H1 (cell line): Measurements from ENCODE around the gene PHTF1. TPM values are rescaled to one million over a fixed set of nuclear protein-coding genes. Genes with fewer than 3 reads are reported as not detected.

Experiments
- CTCF ChIA-PET: fragments of 300-600 bp; sonication (Branson Sonifier 250); formaldehyde crosslinking; loops from one replicate; lab custom pipeline; 2021; ENCODE audit not compliant: partially characterized antibody; lab: Charles Lee
- POLR2A ChIA-PET: fragments of 300-600 bp; sonication (Branson Sonifier 250); formaldehyde crosslinking; loops from one replicate; lab custom pipeline; 2021; ENCODE audit warnings: inconsistent platforms; ENCODE audit not compliant: partially characterized antibody; lab: Charles Lee
- DNase-seq, 2 experiments: peaks; one replicate each; pipeline versions ENCODE4 v3.0.0 to v3.0.0-alpha.2; 2010 to 2022; ENCODE audit warnings: low spot score in 2 of 2, low read depth in 1 of 2, mixed read lengths in 1 of 2
- FAIRE-seq: peaks from 2 replicates; lab custom pipeline; 2011; peaks lifted over from hg19 to GRCh38; lab: Jason Lieb, UNC
- H2AFZ ChIP-seq: 2 replicates; pipeline ENCODE4 v1.8.1; 2012; ENCODE audit warnings: low read length, inconsistent platforms
- H2AK5ac ChIP-seq: 2 replicates; pipeline ENCODE4 v1.6.1; 2013; ENCODE audit warnings: low read depth, low read length
- H2BK120ac ChIP-seq: replicated peaks from 2 replicates; pipeline ENCODE3; 2013; ENCODE audit warnings: low read depth, low read length, inconsistent platforms
- H2BK12ac ChIP-seq: 2 replicates; pipeline ENCODE4 v1.6.1; 2013; ENCODE audit warnings: low read depth, low read length
- H2BK15ac ChIP-seq: 2 replicates; pipeline ENCODE4 v1.6.1; 2013; ENCODE audit warnings: low read length
- H2BK20ac ChIP-seq: 2 replicates; pipeline ENCODE4 v1.6.1; 2013; ENCODE audit warnings: low read length
- H2BK5ac ChIP-seq: 2 replicates; pipeline ENCODE4 v1.6.1; 2013; ENCODE audit warnings: low read depth, low read length
- H3K14ac ChIP-seq: 2 replicates; pipeline ENCODE4 v1.6.1; 2013; ENCODE audit warnings: inconsistent platforms; ENCODE audit not compliant: insufficient read length
- H3K18ac ChIP-seq: 2 replicates; pipeline ENCODE4 v1.6.1; 2013; ENCODE audit warnings: low read length; ENCODE audit errors: extremely low read depth
- H3K23ac ChIP-seq: 2 replicates; pipeline ENCODE4 v1.6.1; 2013; ENCODE audit warnings: inconsistent platforms; ENCODE audit not compliant: insufficient read length
- H3K23me2 ChIP-seq: 2 replicates; pipeline ENCODE4 v1.6.1; 2013; ENCODE audit warnings: low read depth, low read length
- H3K27ac ChIP-seq: 2 replicates; pipeline ENCODE4 v1.6.1; 2011; ENCODE audit warnings: low read depth, low read length, inconsistent platforms
- H3K27me3 ChIP-seq, 4 experiments: replicated peaks in 1 of 4; 1 replicate in 1 of 4; 2 replicates in 3 of 4; pipeline versions ENCODE4 v1.6.1 to v1.8.1; 2011 to 2013; ENCODE audit warnings: low read length in 3 of 4, mild to moderate bottlenecking in 3 of 4, inconsistent platforms in 2 of 4, mixed read lengths in 2 of 4, moderate library complexity in 1 of 4; ENCODE audit not compliant: control insufficient read depth in 3 of 4, insufficient read depth in 3 of 4; ENCODE audit errors: extremely low read depth in 1 of 4
- H3K36me3 ChIP-seq, 4 experiments: 2 replicates each; pipeline versions ENCODE4 v1.6.1 to v1.8.1; 2011 to 2013; ENCODE audit warnings: mild to moderate bottlenecking in 4 of 4, low read length in 3 of 4, moderate library complexity in 2 of 4, control low read depth in 1 of 4, inconsistent platforms in 1 of 4; ENCODE audit not compliant: insufficient read depth in 4 of 4, control insufficient read depth in 2 of 4
- H3K4ac ChIP-seq: replicated peaks from 2 replicates; pipeline ENCODE3; 2013; ENCODE audit warnings: low read length, low read depth, mixed read lengths, inconsistent platforms; ENCODE audit not compliant: insufficient read length
- H3K4me1 ChIP-seq, 4 experiments: replicated peaks in 1 of 4; 1 replicate in 1 of 4; 2 replicates in 3 of 4; pipeline versions ENCODE4 v1.6.1 to v1.8.1; 2011 to 2013; ENCODE audit warnings: low read length in 3 of 4, inconsistent platforms in 2 of 4, mixed read lengths in 1 of 4; ENCODE audit not compliant: insufficient read depth in 4 of 4, control insufficient read depth in 3 of 4
- H3K4me2 ChIP-seq, 2 experiments: 2 replicates each; pipeline versions ENCODE4 v1.6.1 to v1.8.1; 2011 to 2013; ENCODE audit warnings: low read depth in 2 of 2, low read length in 2 of 2, control low read depth in 1 of 2, inconsistent platforms in 1 of 2, mild to moderate bottlenecking in 1 of 2; ENCODE audit not compliant: insufficient read depth in 1 of 2
- H3K4me3 ChIP-seq, 4 experiments: fragments of 200-600, 300-600 bp in 1 of 4; sonication (generic), shearing (Covaris generic), sonication (Bioruptor Twin) in 1 of 4; 2 replicates each; pipeline versions ENCODE4 v1.5.1 to v1.8.1; 2011 to 2016; ENCODE audit warnings: low read length in 4 of 4, low read depth in 3 of 4, control low read depth in 2 of 4, inconsistent platforms in 2 of 4, mild to moderate bottlenecking in 2 of 4, mixed read lengths in 1 of 4, moderate library complexity in 1 of 4; ENCODE audit not compliant: insufficient read depth in 2 of 4; ENCODE audit errors: extremely low read depth in 1 of 4
- H3K56ac ChIP-seq: replicated peaks from 2 replicates; pipeline ENCODE3; 2013; ENCODE audit warnings: low read depth, mild to moderate bottlenecking, mixed read lengths, low read length, inconsistent platforms; ENCODE audit not compliant: insufficient read length
- H3K79me1 ChIP-seq: 2 replicates; pipeline ENCODE4 v1.6.1; 2013; ENCODE audit warnings: low read depth, low read length, control low read depth
- H3K79me2 ChIP-seq, 2 experiments: 2 replicates each; pipeline versions ENCODE4 v1.6.1 to v1.8.1; 2012 to 2013; ENCODE audit warnings: low read length in 2 of 2, mild to moderate bottlenecking in 2 of 2, inconsistent platforms in 1 of 2; ENCODE audit not compliant: insufficient read depth in 2 of 2, control insufficient read depth in 1 of 2
- H3K9ac ChIP-seq, 4 experiments: replicated peaks in 1 of 4; 1 replicate in 1 of 4; 2 replicates in 3 of 4; pipeline versions ENCODE4 v1.6.1 to v1.8.1; 2011 to 2013; ENCODE audit warnings: low read depth in 3 of 4, low read length in 3 of 4, control low read depth in 2 of 4, mild to moderate bottlenecking in 2 of 4, moderate library complexity in 2 of 4, inconsistent platforms in 1 of 4; ENCODE audit errors: extremely low read depth in 1 of 4
- H3K9me3 ChIP-seq, 2 experiments: 2 replicates each; pipeline versions ENCODE4 v1.6.1 to v1.8.1; 2012 to 2013; ENCODE audit warnings: mild to moderate bottlenecking in 2 of 2, moderate library complexity in 2 of 2, control low read depth in 1 of 2, inconsistent platforms in 1 of 2, low read depth in 1 of 2, low read length in 1 of 2, mixed read lengths in 1 of 2; ENCODE audit not compliant: insufficient read depth in 2 of 2
- H4K20me1 ChIP-seq, 2 experiments: replicated peaks in 1 of 2; 2 replicates each; pipeline versions ENCODE3 to v1.8.1; 2011 to 2013; ENCODE audit warnings: inconsistent platforms in 2 of 2, low read length in 2 of 2, mild to moderate bottlenecking in 1 of 2; ENCODE audit not compliant: insufficient read depth in 2 of 2, control insufficient read depth in 1 of 2
- H4K5ac ChIP-seq: 2 replicates; pipeline ENCODE4 v1.6.1; 2013; ENCODE audit warnings: low read length, low read depth, mixed read lengths, inconsistent platforms; ENCODE audit not compliant: insufficient read length
- H4K8ac ChIP-seq: 2 replicates; pipeline ENCODE4 v1.8.0; 2013; ENCODE audit warnings: mild to moderate bottlenecking, moderate library complexity, low read length, inconsistent platforms; ENCODE audit not compliant: insufficient read depth; ENCODE audit errors: extremely low read depth
- H4K91ac ChIP-seq: replicated peaks from 2 replicates; pipeline ENCODE3; 2013; ENCODE audit warnings: low read length, mixed read lengths, inconsistent platforms; ENCODE audit not compliant: insufficient read length
- JUND ChIP-seq: IDR thresholded peaks from 2 replicates; pipeline ENCODE4 v1.6.1; 2011; ENCODE audit warnings: mild to moderate bottlenecking, improper control_type of control experiment, low read length
- SUZ12 ChIP-seq: fragments of 200-600 bp; sonication (generic); IDR thresholded peaks from 2 replicates; pipeline ENCODE4 v1.6.1; 2012; ENCODE audit warnings: mild to moderate bottlenecking, inconsistent platforms, low read length, moderate library complexity, mixed read lengths
- WGBS, 2 experiments: shearing (Covaris generic) in 1 of 2; methylation state at CpG; one replicate each; pipeline versions ENCODE4 v1.1.6 to v1.1.7; 2013 to 2015; ENCODE audit warnings: low lambda C conversion rate in 2 of 2, mixed read lengths in 2 of 2, inconsistent platforms in 1 of 2, low coverage in 1 of 2, missing lambda C conversion rate in 1 of 2; ENCODE audit not compliant: insufficient replicate concordance in 2 of 2, insufficient coverage in 1 of 2, insufficient read length in 1 of 2; ENCODE audit errors: extremely low coverage in 1 of 2, missing lambda C conversion rate in 1 of 2; 5-methylcytosine and 5-hydroxymethylcytosine counted together
- polyA plus RNA-seq, 7 experiments: library from polyadenylated mRNA; depleted of rRNA in 3 of 7; stranded (reverse) in 5 of 7; unstranded in 2 of 7; fragments of >200 nt in 5 of 7; fragments of 200-250 nt in 2 of 7; gene quantifications; 1 replicate in 5 of 7; 2 replicates in 1 of 7; 4 replicates in 1 of 7; pipeline versions ENCODE4 v1.2.1 to v1.2.3, GENCODE V29; 2011 to 2013; ENCODE audit warnings: missing spikeins in 2 of 7, mixed read lengths in 2 of 7
- total RNA-seq: library from RNA; stranded (reverse); fragmentation: NEBNext Ultra II Directional; extraction: Animal tissue kit (Norgen Biotek cat#: 25700); gene quantifications from 2 replicates; pipeline ENCODE4 v1.2.1, GENCODE V29; 2021

The PHTF1 gene
- total and polyA plus RNA-seq, 2 of the 8 experiments (the other 6 are each of a cell fraction or from before 2014, with no cell fraction given): 9.1 to 26.9 TPM

DNA sequence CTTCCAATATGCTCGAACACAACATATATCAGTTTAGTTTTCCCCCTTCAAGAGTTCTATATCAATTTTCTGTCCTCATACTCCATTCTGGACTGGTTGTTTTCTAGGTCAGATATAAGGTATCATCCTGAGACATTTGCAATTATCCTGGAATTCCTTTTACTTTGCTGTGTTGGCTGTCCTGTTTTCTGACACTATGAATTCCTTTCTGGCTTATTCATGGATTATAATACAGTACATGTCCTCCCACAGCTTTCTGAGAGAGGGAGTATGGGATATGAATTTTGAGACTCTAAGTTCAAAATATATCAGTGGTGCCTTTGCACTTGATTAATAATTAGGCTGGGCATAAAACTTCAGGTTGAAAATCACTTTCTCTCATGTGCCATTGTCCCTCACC lies 11.9 kb downstream of the PHTF1 start:
- POLR2A ChIA-PET: interaction anchor here (1.4 kb wide), 1 partner anchor 11 kb away, joined by 4 read pairs; no protein-coding TSS in a partner anchor
- no peak for FAIRE-seq
- TF ChIP-seq JUND (no peak), SUZ12 (no peak)

More for the DNA sequence above, 11.9 kb downstream of the PHTF1 start:
- Histone ChIP-seq H4K91ac (no peak overlapping the region), H3K18ac (no peak overlapping the region), H3K4me1 (no peaks in the 10 kb centered on the region), H2BK20ac (no peak overlapping the region), H3K4me2 (no peak overlapping the region), H4K8ac (no peak overlapping the region), H3K27me3 (no peaks in the 10 kb centered on the region), H3K9ac (no peak overlapping the region), H2AFZ (no peak overlapping the region), H2BK5ac (no peak overlapping the region), H2BK120ac (no peak overlapping the region), H2BK15ac (no peak overlapping the region), H3K23me2 (no peaks in the 10 kb centered on the region), H2AK5ac (no peak overlapping the region), H4K5ac (no peak overlapping the region), H3K4me3 (no peak overlapping the region), H3K4ac (no peak overlapping the region), H3K36me3 (peaks cover 0 to 23% (median 4%) of the 10 kb centered on the region in 4 experiments; a peak in 4 of 8 replicates), H3K79me2 (0 out of 4 replicates have a peak, but pooled peaks cover 0 to 3% of the 10 kb centered on the region in 2 experiments), H3K14ac (no peak overlapping the region), H3K23ac (no peak overlapping the region), H2BK12ac (no peak overlapping the region), H4K20me1 (no peaks in the 10 kb centered on the region), H3K79me1 (no peaks in the 10 kb centered on the region), H3K9me3 (peaks cover 0 to 7% of the 10 kb centered on the region in 2 experiments; a peak in 2 of 4 replicates), H3K56ac (no peak overlapping the region), H3K27ac (no peak overlapping the region)
- DNase-seq: no peak
- CTCF ChIA-PET: no interaction called here
- WGBS, 2 experiments: 95% methylated on average over 1 of the region's 1 CpG; no CpG with 5 or more reads in 1 of the 2 experiments
